ENCODE results near the gene ABI3BP. TPM values are rescaled to one million over a fixed set of nuclear protein-coding genes. Genes with fewer than 3 reads are reported as not detected.

Gene ABI3BP
- total RNA-seq, 1 experiment from 2014 or later = 0.15 TPM

DNA sequence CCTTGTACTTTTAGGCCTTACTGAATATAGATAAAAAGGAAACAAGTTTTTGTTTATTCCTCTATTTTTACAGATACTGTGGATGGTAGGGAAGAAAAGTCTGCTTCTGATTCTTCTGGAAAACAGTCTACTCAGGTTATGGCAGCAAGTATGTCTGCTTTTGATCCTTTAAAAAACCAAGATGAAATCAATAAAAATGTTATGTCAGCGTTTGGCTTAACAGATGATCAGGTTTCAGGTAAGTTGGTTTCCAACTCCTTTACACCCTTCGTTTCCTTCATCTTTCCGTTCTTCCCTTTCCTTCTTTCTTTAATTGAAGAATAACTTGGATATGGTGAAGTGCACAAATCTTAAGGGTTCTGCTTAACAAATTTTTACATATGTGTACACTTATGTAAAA is 260.8 kb downstream of the ABI3BP start:
- Histone ChIP-seq H3K9ac (ENCODE audit: low read length) (no peak overlapping the region), H3K79me2 (ENCODE audit: insufficient read depth, low read length) (peaks cover 93% of the 10 kb centered on the region), H3K4me1 (ENCODE audit: control insufficient read depth in 1 of 2, insufficient read depth in 2 of 2, low read length in 2 of 2) (no peaks in the 10 kb centered on the region), H3K9me3 (ENCODE audit: control insufficient read depth in 1 of 2, insufficient read depth in 1 of 2, low read depth in 1 of 2, low read length in 2 of 2) (no peaks in the 10 kb centered on the region), H3K4me2 (ENCODE audit: low read length) (no peak overlapping the region), H3K27me3 (ENCODE audit: insufficient read depth, low read length) (no peaks in the 10 kb centered on the region), H2AFZ (ENCODE audit: low read depth, low read length, poor library complexity, severe bottlenecking) (no peak overlapping the region), H3K36me3 (ENCODE audit: control insufficient read depth in 1 of 2, insufficient read depth in 2 of 2, low read length in 2 of 2) (peaks cover 35 to 57% of the 10 kb centered on the region in 2 experiments), H3K9me2 (ENCODE audit: insufficient read depth) (no peaks in the 10 kb centered on the region), H4K20me1 (ENCODE audit: insufficient read depth) (peaks cover under 1% of the 10 kb centered on the region; the same call in 1 of the 2 replicates), H3K27ac (ENCODE audit: low read depth, low read length) (no peak overlapping the region), H3K4me3 (replicated peaks in 1 of 2; ENCODE audit: low read depth in 1 of 2, low read length in 2 of 2) (no peak overlapping the region)
- ChIA-PET POLR2A (no interaction called here), CTCF (no interaction called here), RAD21 (ENCODE audit: low non-redundant PET in 1 of 2, low total read pairs in 2 of 2, uncharacterized antibody in 2 of 2, unreplicated experiment in 2 of 2) (no interaction called here)
- intact Hi-C loops (cut with micrococcal nuclease) = no loop called here
- ATAC-seq (no peak), DNase-seq (ENCODE audit: low read depth, low spot score) (no peak)
- TF ChIP-seq EZH2phosphoT487 (IDR thresholded peaks at IDR 0.05; ENCODE audit: borderline replicate concordance) = no peak
- no peak for TF ChIP-seq CEBPB (IDR thresholded peaks at IDR 0.05; ENCODE audit: low read depth)
- TF ChIP-seq, protein P1, sequence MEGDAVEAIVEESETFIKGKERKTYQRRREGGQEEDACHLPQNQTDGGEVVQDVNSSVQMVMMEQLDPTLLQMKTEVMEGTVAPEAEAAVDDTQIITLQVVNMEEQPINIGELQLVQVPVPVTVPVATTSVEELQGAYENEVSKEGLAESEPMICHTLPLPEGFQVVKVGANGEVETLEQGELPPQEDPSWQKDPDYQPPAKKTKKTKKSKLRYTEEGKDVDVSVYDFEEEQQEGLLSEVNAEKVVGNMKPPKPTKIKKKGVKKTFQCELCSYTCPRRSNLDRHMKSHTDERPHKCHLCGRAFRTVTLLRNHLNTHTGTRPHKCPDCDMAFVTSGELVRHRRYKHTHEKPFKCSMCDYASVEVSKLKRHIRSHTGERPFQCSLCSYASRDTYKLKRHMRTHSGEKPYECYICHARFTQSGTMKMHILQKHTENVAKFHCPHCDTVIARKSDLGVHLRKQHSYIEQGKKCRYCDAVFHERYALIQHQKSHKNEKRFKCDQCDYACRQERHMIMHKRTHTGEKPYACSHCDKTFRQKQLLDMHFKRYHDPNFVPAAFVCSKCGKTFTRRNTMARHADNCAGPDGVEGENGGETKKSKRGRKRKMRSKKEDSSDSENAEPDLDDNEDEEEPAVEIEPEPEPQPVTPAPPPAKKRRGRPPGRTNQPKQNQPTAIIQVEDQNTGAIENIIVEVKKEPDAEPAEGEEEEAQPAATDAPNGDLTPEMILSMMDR (IDR thresholded peaks at IDR 0.05 in 2 of 3, conservative IDR thresholded peaks at IDR 0.05 in 1 of 3; ENCODE audit: borderline replicate concordance in 1 of 3, insufficient read depth in 1 of 3, low read depth in 2 of 3, low read length in 2 of 3) = no peak
- TF ChIP-seq, protein P2, sequence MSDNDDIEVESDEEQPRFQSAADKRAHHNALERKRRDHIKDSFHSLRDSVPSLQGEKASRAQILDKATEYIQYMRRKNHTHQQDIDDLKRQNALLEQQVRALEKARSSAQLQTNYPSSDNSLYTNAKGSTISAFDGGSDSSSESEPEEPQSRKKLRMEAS (IDR thresholded peaks at IDR 0.05) = no peak
- TF ChIP-seq, protein P3, sequence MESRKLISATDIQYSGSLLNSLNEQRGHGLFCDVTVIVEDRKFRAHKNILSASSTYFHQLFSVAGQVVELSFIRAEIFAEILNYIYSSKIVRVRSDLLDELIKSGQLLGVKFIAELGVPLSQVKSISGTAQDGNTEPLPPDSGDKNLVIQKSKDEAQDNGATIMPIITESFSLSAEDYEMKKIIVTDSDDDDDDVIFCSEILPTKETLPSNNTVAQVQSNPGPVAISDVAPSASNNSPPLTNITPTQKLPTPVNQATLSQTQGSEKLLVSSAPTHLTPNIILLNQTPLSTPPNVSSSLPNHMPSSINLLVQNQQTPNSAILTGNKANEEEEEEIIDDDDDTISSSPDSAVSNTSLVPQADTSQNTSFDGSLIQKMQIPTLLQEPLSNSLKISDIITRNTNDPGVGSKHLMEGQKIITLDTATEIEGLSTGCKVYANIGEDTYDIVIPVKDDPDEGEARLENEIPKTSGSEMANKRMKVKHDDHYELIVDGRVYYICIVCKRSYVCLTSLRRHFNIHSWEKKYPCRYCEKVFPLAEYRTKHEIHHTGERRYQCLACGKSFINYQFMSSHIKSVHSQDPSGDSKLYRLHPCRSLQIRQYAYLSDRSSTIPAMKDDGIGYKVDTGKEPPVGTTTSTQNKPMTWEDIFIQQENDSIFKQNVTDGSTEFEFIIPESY (IDR thresholded peaks at IDR 0.05; ENCODE audit: extremely low read depth, insufficient replicate concordance, low read length) = no peak
- no peak for TF ChIP-seq FOSL1 (IDR thresholded peaks at IDR 0.05; ENCODE audit: low read depth)
- no peak for TF ChIP-seq ELF1 (IDR thresholded peaks at IDR 0.05; ENCODE audit: borderline replicate concordance, low read depth)
- no peak for TF ChIP-seq POLR2AphosphoS5 (IDR thresholded peaks at IDR 0.05; ENCODE audit: low read depth, low read length)
- TF ChIP-seq SRF (IDR thresholded peaks at IDR 0.05; ENCODE audit: low read depth) = no peak
- no peak for TF ChIP-seq EGR1 (IDR thresholded peaks at IDR 0.05; ENCODE audit: low read depth)
- no peak for TF ChIP-seq EZH2 (IDR thresholded peaks at IDR 0.05)
- no peak for TF ChIP-seq TCF7L2 (IDR thresholded peaks at IDR 0.05; ENCODE audit: borderline replicate concordance, extremely low read depth, insufficient read depth, insufficient read length)
- no peak for TF ChIP-seq JUND (IDR thresholded peaks at IDR 0.05)
- no TSS peak for BruUV-seq (replicated peaks)
